Retinal pigment epithelial cell (primary cell): Measurements from ENCODE around the gene RELA.

Source experiments
- DNase-seq: peaks from one replicate; pipeline ENCODE4 v3.0.0-alpha.2; 2010; ENCODE audit warnings: low read depth
- H3K4me3 ChIP-seq: 2 replicates; pipeline ENCODE4 v1.5.1; 2011; ENCODE audit warnings: mild to moderate bottlenecking, low read length, control low read depth, moderate library complexity
- CTCF ChIP-seq: conservative IDR thresholded peaks from 2 replicates; pipeline ENCODE4 v1.5.1; 2011; ENCODE audit warnings: low read depth, low read length, control low read depth, inconsistent platforms

Gene RELA

GRCh38 chr11:65612691-65613090, 50.0 kb downstream of the RELA start:
- peak overlapping the region; percentile 72 for H3K4me3 ChIP-seq
- no peak for DNase-seq
- no peak for TF ChIP-seq CTCF

GRCh38 chr11:65611758-65612603, 50.7 kb downstream of the RELA start:
- no peak for DNase-seq
- no peak for TF ChIP-seq CTCF
- H3K4me3 ChIP-seq: peak overlapping the region; percentile 72

GRCh38 chr11:65611028-65611757, 51.5 kb downstream of the RELA start:
- DNase-seq: no peak
- peak overlapping the region; percentile 72 for H3K4me3 ChIP-seq

DNA sequence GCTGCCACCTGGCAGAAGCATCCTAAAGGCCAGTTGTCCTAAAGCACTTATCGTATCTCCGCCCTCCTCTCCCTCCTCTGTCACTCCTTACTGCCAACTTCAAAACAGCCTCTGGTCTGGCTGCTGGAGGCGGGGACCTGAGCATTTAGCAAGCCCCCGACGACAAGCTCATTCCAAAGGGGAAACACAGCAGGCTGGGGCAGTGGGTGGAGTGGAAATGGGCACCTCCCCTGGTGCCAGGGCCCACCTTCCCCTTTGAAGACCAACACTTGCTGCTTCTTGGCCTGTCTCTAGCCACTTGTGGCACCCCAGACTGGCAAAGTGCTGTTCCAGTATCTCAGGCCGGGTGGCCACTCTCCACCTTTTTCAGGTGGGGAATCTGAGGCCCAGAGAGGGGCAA, 52.3 kb downstream of the RELA start:
- no peak overlapping the region for H3K4me3 ChIP-seq
- no peak for TF ChIP-seq CTCF
- DNase-seq: no peak

More at GRCh38 chr11:65611028-65611757, 51.5 kb downstream of the RELA start:
- TF ChIP-seq CTCF: no peak

- H3K4me3 ChIP-seq: no peak overlapping the region
- no peak for DNase-seq
- no peak for TF ChIP-seq CTCF
Measured at GRCh38 chr11:65609665-65610064, 53.1 kb downstream of the RELA start.

DNA sequence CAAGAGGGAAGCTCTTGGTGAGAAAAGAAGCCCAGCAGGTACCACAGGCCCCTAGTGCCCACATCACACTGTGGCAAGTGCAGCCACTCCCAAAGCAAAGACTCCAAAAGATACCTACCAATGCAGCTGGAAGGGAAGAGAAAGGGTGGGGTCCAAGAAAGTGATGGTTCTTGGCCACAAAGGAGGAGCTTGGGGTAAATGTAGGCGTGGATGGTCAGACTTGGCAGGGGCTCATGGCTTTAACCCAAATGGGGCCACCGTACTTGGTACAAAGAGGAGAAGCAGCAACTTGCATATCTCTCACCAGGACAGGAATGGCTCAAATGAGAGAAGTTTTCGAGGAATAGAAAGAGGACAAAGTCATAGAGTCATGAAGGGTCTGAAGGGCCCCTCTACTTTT, 53.5 kb downstream of the RELA start:
- DNase-seq: no peak
- TF ChIP-seq CTCF: no peak

More for the DNA sequence above, 53.5 kb downstream of the RELA start:
- no peak overlapping the region for H3K4me3 ChIP-seq
